ENCODE results near the gene KIF2A.
A peak's percentile ranks its signal among the peaks of the same experiment; 100 is the strongest.

The KIF2A gene

DNA sequence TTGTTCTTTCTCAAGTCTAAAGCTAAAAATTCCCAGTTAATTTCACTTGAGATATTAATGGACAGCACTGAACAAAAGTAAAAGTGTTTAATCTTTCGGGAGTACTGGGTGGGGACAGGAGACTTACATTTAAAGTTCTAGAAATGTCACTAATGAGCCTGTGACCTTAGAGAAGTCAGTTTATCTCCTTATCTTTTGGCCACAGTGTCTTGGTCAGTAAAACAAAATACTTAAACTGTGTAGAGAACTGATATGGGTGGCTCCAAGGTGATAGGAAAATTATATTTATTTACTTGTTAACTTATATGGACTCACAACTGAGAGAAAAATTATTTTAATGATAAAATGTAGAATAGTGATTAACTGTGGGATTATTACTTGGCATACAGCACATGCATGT lies 115.4 kb downstream of the KIF2A start:
- Histone ChIP-seq H3K9me3 (no peaks in the 10 kb centered on the region), H3K4me1 (no peaks in the 10 kb centered on the region; the same call in 1 of the 2 replicates), H3K27me3 (no peaks in the 10 kb centered on the region), H3K36me3 (peaks cover 7% of the 10 kb centered on the region; the same call in 1 of the 2 replicates), H3K4me3 (ENCODE audit: low read depth, low read length) (no peak overlapping the region)
- no peak for DNase-seq
- TF ChIP-seq, protein P1, sequence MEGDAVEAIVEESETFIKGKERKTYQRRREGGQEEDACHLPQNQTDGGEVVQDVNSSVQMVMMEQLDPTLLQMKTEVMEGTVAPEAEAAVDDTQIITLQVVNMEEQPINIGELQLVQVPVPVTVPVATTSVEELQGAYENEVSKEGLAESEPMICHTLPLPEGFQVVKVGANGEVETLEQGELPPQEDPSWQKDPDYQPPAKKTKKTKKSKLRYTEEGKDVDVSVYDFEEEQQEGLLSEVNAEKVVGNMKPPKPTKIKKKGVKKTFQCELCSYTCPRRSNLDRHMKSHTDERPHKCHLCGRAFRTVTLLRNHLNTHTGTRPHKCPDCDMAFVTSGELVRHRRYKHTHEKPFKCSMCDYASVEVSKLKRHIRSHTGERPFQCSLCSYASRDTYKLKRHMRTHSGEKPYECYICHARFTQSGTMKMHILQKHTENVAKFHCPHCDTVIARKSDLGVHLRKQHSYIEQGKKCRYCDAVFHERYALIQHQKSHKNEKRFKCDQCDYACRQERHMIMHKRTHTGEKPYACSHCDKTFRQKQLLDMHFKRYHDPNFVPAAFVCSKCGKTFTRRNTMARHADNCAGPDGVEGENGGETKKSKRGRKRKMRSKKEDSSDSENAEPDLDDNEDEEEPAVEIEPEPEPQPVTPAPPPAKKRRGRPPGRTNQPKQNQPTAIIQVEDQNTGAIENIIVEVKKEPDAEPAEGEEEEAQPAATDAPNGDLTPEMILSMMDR (IDR thresholded peaks at IDR 0.05; ENCODE audit: low read depth, low read length) = no peak

DNA sequence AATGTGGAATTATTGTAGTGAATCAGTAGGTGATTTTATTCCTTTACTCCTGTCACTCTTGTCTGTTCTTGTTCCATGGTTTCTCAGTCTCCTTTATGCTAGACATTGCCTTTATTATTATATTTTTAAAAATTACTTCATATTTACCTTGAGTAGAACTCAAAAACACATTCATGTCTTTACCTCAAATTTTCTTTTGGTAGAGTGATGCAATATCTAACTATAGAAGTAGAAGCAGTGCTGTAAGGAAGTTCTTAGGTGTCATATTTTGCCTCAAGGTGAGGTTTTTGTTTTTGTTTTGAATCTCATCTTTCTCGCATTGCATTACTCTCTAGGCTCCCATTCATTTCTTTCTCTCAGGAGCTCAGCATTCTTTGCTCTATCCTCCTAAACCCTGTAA lies 118.8 kb downstream of the KIF2A start:
- TF ChIP-seq, protein P1 (IDR thresholded peaks at IDR 0.05; ENCODE audit: low read depth, low read length) = no peak
- Histone ChIP-seq H3K4me3 (ENCODE audit: low read depth, low read length) (no peak overlapping the region), H3K36me3 (no peaks in the 10 kb centered on the region), H3K9me3 (no peaks in the 10 kb centered on the region), H3K27me3 (no peaks in the 10 kb centered on the region), H3K4me1 (no peaks in the 10 kb centered on the region; the same call in 1 of the 2 replicates)
- no peak for DNase-seq

DNA sequence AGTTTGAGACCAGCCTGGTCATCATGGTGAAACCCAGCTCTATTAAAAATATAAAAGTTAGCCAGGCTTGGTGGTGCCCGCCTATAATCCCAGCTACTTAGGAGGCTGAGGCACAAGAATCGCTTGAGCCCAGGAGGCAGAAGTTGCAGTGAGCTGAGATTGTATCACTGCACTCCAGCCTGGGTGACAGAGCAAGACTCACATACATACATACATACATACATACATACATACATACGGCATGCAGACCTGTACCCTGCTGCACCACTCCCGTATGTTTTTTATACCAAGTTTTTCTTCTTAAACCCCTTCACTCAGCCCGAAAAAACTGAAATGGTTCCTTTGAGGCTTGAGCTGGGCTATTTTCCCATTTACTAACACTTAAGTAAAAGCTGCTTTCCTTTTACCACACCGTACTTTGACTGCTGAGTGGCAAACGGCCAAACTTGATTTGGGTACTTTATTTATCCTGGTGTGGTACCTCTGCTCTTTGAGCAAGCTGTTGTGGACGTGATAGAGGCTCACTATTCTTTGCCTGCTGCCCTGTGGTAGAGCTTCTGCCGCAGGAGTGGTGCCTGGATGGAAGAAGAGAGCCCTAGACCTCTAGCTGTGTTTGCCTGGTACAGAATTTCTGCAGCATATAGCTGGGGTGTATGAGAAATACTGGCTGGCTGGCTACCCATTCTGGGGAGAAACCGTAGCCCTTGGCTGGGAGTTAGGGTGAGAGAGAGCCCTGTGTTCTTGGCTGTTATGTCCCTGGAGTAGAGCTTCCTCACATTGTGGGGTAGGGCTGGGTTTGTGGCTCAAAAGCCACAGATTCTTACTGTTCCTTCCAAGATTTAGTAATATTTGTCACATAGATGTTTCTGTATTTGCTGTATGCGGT lies 126.0 kb downstream of the KIF2A start:
- no peaks in the 10 kb centered on the region; the same call in 1 of the 2 replicates for H3K36me3 ChIP-seq
- H3K4me3 ChIP-seq (ENCODE audit: low read depth, low read length) = no peak overlapping the region; the same call in 1 of the 2 replicates
- DNase-seq = peak; percentile 21
- H3K4me1 ChIP-seq = peaks cover 15% of the 10 kb centered on the region
- TF ChIP-seq, protein P1 (IDR thresholded peaks at IDR 0.05; ENCODE audit: low read depth, low read length) = no peak
- no peaks in the 10 kb centered on the region for H3K9me3 ChIP-seq
- no peaks in the 10 kb centered on the region for H3K27me3 ChIP-seq

DNA sequence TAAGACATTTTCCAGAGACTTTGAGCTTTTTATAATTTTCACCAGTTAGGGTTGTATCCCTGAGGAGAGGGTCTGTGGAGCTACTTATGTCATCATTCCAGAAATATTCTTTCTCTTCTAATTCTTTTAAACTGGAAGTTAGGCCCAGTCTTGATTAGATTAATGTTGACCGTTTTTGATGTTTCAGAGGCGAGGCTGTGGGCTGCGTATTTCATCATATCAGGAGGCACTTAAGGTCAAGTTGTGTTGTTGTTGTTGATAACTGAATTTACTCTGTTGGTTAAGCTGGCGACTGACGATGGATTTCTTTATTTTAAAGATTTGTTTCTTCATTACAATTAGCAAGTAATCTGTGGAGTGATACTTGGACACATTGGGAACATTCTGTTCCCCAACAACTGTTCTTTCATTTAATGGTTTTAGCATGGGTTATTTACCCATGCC lies 126.6 kb downstream of the KIF2A start:
- DNase-seq = no peak
- TF ChIP-seq, protein P1 (IDR thresholded peaks at IDR 0.05; ENCODE audit: low read depth, low read length) = no peak
- no peaks in the 10 kb centered on the region; the same call in 1 of the 2 replicates for H3K36me3 ChIP-seq
- H3K9me3 ChIP-seq = no peaks in the 10 kb centered on the region
- H3K27me3 ChIP-seq = no peaks in the 10 kb centered on the region
- H3K4me1 ChIP-seq = peaks cover 15% of the 10 kb centered on the region
- no peak overlapping the region; the same call in 1 of the 2 replicates for H3K4me3 ChIP-seq (ENCODE audit: low read depth, low read length)

Data from BE2C (cell line).